BJ (cell line): ENCODE results near the gene CCDC93. TPM values are rescaled to one million over a fixed set of nuclear protein-coding genes. Genes with fewer than 3 reads are reported as not detected.

Experiments
- CTCF ChIA-PET: fragments of 350-600 bp; formaldehyde crosslinking; extraction: SDS; loops from one replicate; lab custom pipeline; 2021; ENCODE audit warnings: antibody characterized with exemption, inconsistent platforms; lab: Yijun Ruan, JAX
- POLR2A ChIA-PET: fragments of 300-600 bp; sonication (Branson Sonifier 250); formaldehyde crosslinking; extraction: SDS; loops from one replicate; lab custom pipeline; 2021; ENCODE audit warnings: antibody characterized with exemption; lab: Charles Lee
- DNase-seq: peaks from one replicate; pipeline ENCODE4 v3.0.0-alpha.2; 2011; ENCODE audit warnings: low read depth
- H3K27me3 ChIP-seq: 2 replicates; pipeline ENCODE4 v1.6.0; 2011; ENCODE audit warnings: low read length; ENCODE audit not compliant: control insufficient read depth, insufficient read depth
- H3K36me3 ChIP-seq: 2 replicates; pipeline ENCODE4 v1.5.1; 2011; ENCODE audit warnings: low read length; ENCODE audit not compliant: control insufficient read depth, insufficient read depth
- H3K4me3 ChIP-seq: 2 replicates; pipeline ENCODE4 v1.5.1; 2011; ENCODE audit warnings: low read depth, mild to moderate bottlenecking, control low read depth, low read length
- CTCF ChIP-seq: IDR thresholded peaks from 2 replicates; pipeline ENCODE4 v1.5.1; 2011; ENCODE audit warnings: low read depth, mild to moderate bottlenecking, control low read depth, inconsistent platforms, low read length, moderate library complexity; ENCODE audit not compliant: insufficient read depth
- polyA plus RNA-seq: library from polyadenylated mRNA; depleted of rRNA; stranded (reverse); fragments of >200 nt; gene quantifications from 2 replicates; pipeline ENCODE4 v1.2.3, GENCODE V29; 2011

CCDC93 gene
- polyA plus RNA-seq, 1 experiment, result 12.8 TPM

GRCh38 chr2:118054213-118055008, 40.5 kb upstream of the CCDC93 start:
- POLR2A ChIA-PET, result no interaction called here
- DNase-seq, result no peak
- CTCF ChIA-PET, result interaction anchor here (0.9 to 1.2 kb wide), 2 partner anchors 8 to 22 kb away, joined by 3 to 4 read pairs; no protein-coding TSS in a partner anchor
- Histone ChIP-seq H3K36me3 (no peaks in the 10 kb centered on the region), H3K27me3 (peaks cover 2% of the 10 kb centered on the region; the same call in 1 of the 2 replicates), H3K4me3 (no peak overlapping the region)
- TF ChIP-seq CTCF, result no peak

- TF ChIP-seq CTCF, result no peak
- ChIA-PET CTCF (interaction anchor here (1.2 kb wide), 1 partner anchor 21 kb away, joined by 4 read pairs; no protein-coding TSS in a partner anchor), POLR2A (no interaction called here)
- H3K4me3 ChIP-seq, result no peak overlapping the region
- DNase-seq, result no peak
- H3K36me3 ChIP-seq, result no peaks in the 10 kb centered on the region
- peaks cover 2% of the 10 kb centered on the region; the same call in 1 of the 2 replicates for H3K27me3 ChIP-seq
Measured at GRCh38 chr2:118053681-118054080, 39.8 kb upstream of the CCDC93 start.

GRCh38 chr2:118052474-118052873, 38.6 kb upstream of the CCDC93 start:
- no peaks in the 10 kb centered on the region for H3K36me3 ChIP-seq
- ChIA-PET CTCF (interaction anchor here (1.8 to 8.4 kb wide), 2 partner anchors 9 to 20 kb away, joined by 7 to 95 read pairs; no protein-coding TSS in a partner anchor), POLR2A (no interaction called here)
- H3K27me3 ChIP-seq, result peaks cover 2% of the 10 kb centered on the region; the same call in 1 of the 2 replicates
- no peak for DNase-seq
- H3K4me3 ChIP-seq, result no peak overlapping the region
- TF ChIP-seq CTCF, result no peak

- POLR2A ChIA-PET, result no interaction called here
- no peak for DNase-seq
- peaks cover 2% of the 10 kb centered on the region; the same call in 1 of the 2 replicates for H3K27me3 ChIP-seq
- TF ChIP-seq CTCF, result no peak
- no peaks in the 10 kb centered on the region for H3K36me3 ChIP-seq
- no peak overlapping the region for H3K4me3 ChIP-seq
- CTCF ChIA-PET, result interaction anchor here (1.0 to 8.4 kb wide), 3 partner anchors 10 to 172 kb away, joined by 4 to 95 read pairs (median 7); no protein-coding TSS in a partner anchor
Measured at GRCh38 chr2:118051826-118052358, 38.0 kb upstream of the CCDC93 start.

- Histone ChIP-seq H3K27me3 (peaks cover 2% of the 10 kb centered on the region; the same call in 1 of the 2 replicates), H3K36me3 (no peaks in the 10 kb centered on the region), H3K4me3 (no peak overlapping the region)
- ChIA-PET POLR2A (no interaction called here), CTCF (interaction anchor here (1.0 to 8.4 kb wide), 3 partner anchors 11 to 173 kb away, joined by 4 to 95 read pairs (median 7); no protein-coding TSS in a partner anchor)
- TF ChIP-seq CTCF, result no peak
- no peak for DNase-seq
Measured at GRCh38 chr2:118050974-118051373, 37.1 kb upstream of the CCDC93 start.
